HEK293T (cell line): ENCODE measurements around the gene CD8B2.

Source experiments
- FOXA1 ChIP-seq: fragments of 450-650 bp; IDR thresholded peaks from 2 replicates; pipeline ENCODE4 v1.6.1; 2016; ENCODE audit warnings: mild to moderate bottlenecking
- NFRKB ChIP-seq: fragments of 450-650 bp; IDR thresholded peaks from 2 replicates; pipeline ENCODE4 v1.6.1; 2016; ENCODE audit warnings: mild to moderate bottlenecking, moderate library complexity
- SP1 ChIP-seq: fragments of 450-650 bp; IDR thresholded peaks from 2 replicates; pipeline ENCODE4 v1.6.1; 2017
- TARDBP ChIP-seq: fragments of 450-650 bp; IDR thresholded peaks from 2 replicates; pipeline ENCODE4 v1.6.1; 2016

GRCh38 chr2:106565599-106565998 lies 78.4 kb downstream of the CD8B2 start:
- no peak for TF ChIP-seq TARDBP
- TF ChIP-seq SP1, result no peak
- no peak for TF ChIP-seq NFRKB
- no peak for TF ChIP-seq FOXA1
